Activated naive CD8-positive, alpha-beta T cell (primary cell): ENCODE measurements around the gene VAV2.

Experiments used
- H3K27ac Mint-ChIP-seq: one replicate; pipeline ENCODE4 v1.8.0; 2021; ENCODE audit warnings: mixed read lengths
- H3K27me3 Mint-ChIP-seq: one replicate; pipeline ENCODE4 v1.8.0; 2021; ENCODE audit warnings: mixed read lengths
- H3K36me3 Mint-ChIP-seq: one replicate; pipeline ENCODE4 v1.8.0; 2021; ENCODE audit warnings: mixed read lengths
- H3K4me1 Mint-ChIP-seq: one replicate; pipeline ENCODE4 v1.8.0; 2021; ENCODE audit warnings: low read depth, mixed read lengths
- H3K4me3 Mint-ChIP-seq: one replicate; pipeline ENCODE4 v1.8.0; 2021; ENCODE audit warnings: mild to moderate bottlenecking, mixed read lengths
- H3K9me3 Mint-ChIP-seq: one replicate; pipeline ENCODE4 v1.8.0; 2021; ENCODE audit warnings: low read depth, mixed read lengths

The VAV2 gene

GRCh38 chr9:133779081-133779480 is 213.0 kb downstream of the VAV2 start:
- no peaks in the 10 kb centered on the region for H3K27me3 Mint-ChIP-seq
- H3K4me1 Mint-ChIP-seq, result no peaks in the 10 kb centered on the region
- no peak overlapping the region for H3K27ac Mint-ChIP-seq
- H3K9me3 Mint-ChIP-seq, result no peaks in the 10 kb centered on the region
- peaks cover 2% of the 10 kb centered on the region for H3K36me3 Mint-ChIP-seq
- H3K4me3 Mint-ChIP-seq, result no peak overlapping the region

GRCh38 chr9:133778336-133779013 is 213.6 kb downstream of the VAV2 start:
- Mint-ChIP-seq H3K4me1 (no peaks in the 10 kb centered on the region), H3K36me3 (peaks cover 2% of the 10 kb centered on the region), H3K4me3 (no peak overlapping the region), H3K27ac (no peak overlapping the region), H3K9me3 (no peaks in the 10 kb centered on the region), H3K27me3 (no peaks in the 10 kb centered on the region)

GRCh38 chr9:133777871-133778270 is 214.3 kb downstream of the VAV2 start:
- H3K9me3 Mint-ChIP-seq, result no peaks in the 10 kb centered on the region
- H3K4me1 Mint-ChIP-seq, result no peaks in the 10 kb centered on the region
- H3K36me3 Mint-ChIP-seq, result peaks cover 2% of the 10 kb centered on the region
- no peak overlapping the region for H3K27ac Mint-ChIP-seq
- H3K4me3 Mint-ChIP-seq, result no peak overlapping the region
- no peaks in the 10 kb centered on the region for H3K27me3 Mint-ChIP-seq

GRCh38 chr9:133777068-133777791 is 214.9 kb downstream of the VAV2 start:
- no peak overlapping the region for H3K27ac Mint-ChIP-seq
- no peak overlapping the region for H3K4me3 Mint-ChIP-seq
- peaks cover 2% of the 10 kb centered on the region for H3K36me3 Mint-ChIP-seq
- H3K27me3 Mint-ChIP-seq, result no peaks in the 10 kb centered on the region
- H3K4me1 Mint-ChIP-seq, result no peaks in the 10 kb centered on the region
- H3K9me3 Mint-ChIP-seq, result no peaks in the 10 kb centered on the region

- Mint-ChIP-seq H3K27me3 (no peaks in the 10 kb centered on the region), H3K27ac (no peak overlapping the region), H3K4me3 (no peak overlapping the region), H3K36me3 (peaks cover 2% of the 10 kb centered on the region), H3K9me3 (no peaks in the 10 kb centered on the region), H3K4me1 (no peaks in the 10 kb centered on the region)
These were observed 215.9 kb downstream of the VAV2 start for GRCh38 chr9:133775951-133776905.

GRCh38 chr9:133775291-133775690 is 216.8 kb downstream of the VAV2 start:
- Mint-ChIP-seq H3K4me3 (no peak overlapping the region), H3K4me1 (no peaks in the 10 kb centered on the region), H3K36me3 (peaks cover 2% of the 10 kb centered on the region), H3K27me3 (no peaks in the 10 kb centered on the region), H3K9me3 (no peaks in the 10 kb centered on the region), H3K27ac (no peak overlapping the region)

GRCh38 chr9:133774799-133775198 is 217.3 kb downstream of the VAV2 start:
- Mint-ChIP-seq H3K4me1 (no peaks in the 10 kb centered on the region), H3K36me3 (peaks cover 2% of the 10 kb centered on the region), H3K27me3 (no peaks in the 10 kb centered on the region), H3K9me3 (no peaks in the 10 kb centered on the region), H3K4me3 (no peak overlapping the region), H3K27ac (no peak overlapping the region)

GRCh38 chr9:133773889-133774655 is 218.1 kb downstream of the VAV2 start:
- no peaks in the 10 kb centered on the region for H3K27me3 Mint-ChIP-seq
- H3K27ac Mint-ChIP-seq, result no peak overlapping the region
- peaks cover 2% of the 10 kb centered on the region for H3K36me3 Mint-ChIP-seq
- H3K4me3 Mint-ChIP-seq, result no peak overlapping the region
- no peaks in the 10 kb centered on the region for H3K9me3 Mint-ChIP-seq
- no peaks in the 10 kb centered on the region for H3K4me1 Mint-ChIP-seq

- H3K27me3 Mint-ChIP-seq, result no peaks in the 10 kb centered on the region
- H3K36me3 Mint-ChIP-seq, result peaks cover 4% of the 10 kb centered on the region
- H3K4me3 Mint-ChIP-seq, result no peak overlapping the region
- H3K4me1 Mint-ChIP-seq, result no peaks in the 10 kb centered on the region
- no peaks in the 10 kb centered on the region for H3K9me3 Mint-ChIP-seq
- H3K27ac Mint-ChIP-seq, result no peak overlapping the region
These were observed 219.5 kb downstream of the VAV2 start for GRCh38 chr9:133772581-133772980.

- Mint-ChIP-seq H3K36me3 (peaks cover 7% of the 10 kb centered on the region), H3K27me3 (no peaks in the 10 kb centered on the region), H3K4me1 (no peaks in the 10 kb centered on the region), H3K9me3 (no peaks in the 10 kb centered on the region), H3K27ac (no peak overlapping the region), H3K4me3 (no peak overlapping the region)
These were observed 220.3 kb downstream of the VAV2 start for GRCh38 chr9:133771486-133772482.

GRCh38 chr9:133770076-133770777 is 221.9 kb downstream of the VAV2 start:
- no peak overlapping the region for H3K4me3 Mint-ChIP-seq
- H3K36me3 Mint-ChIP-seq, result peaks cover 14% of the 10 kb centered on the region
- no peaks in the 10 kb centered on the region for H3K9me3 Mint-ChIP-seq
- H3K27me3 Mint-ChIP-seq, result no peaks in the 10 kb centered on the region
- no peaks in the 10 kb centered on the region for H3K4me1 Mint-ChIP-seq
- no peak overlapping the region for H3K27ac Mint-ChIP-seq

- peaks cover 2% of the 10 kb centered on the region for H3K9me3 Mint-ChIP-seq
- no peak overlapping the region for H3K4me3 Mint-ChIP-seq
- no peaks in the 10 kb centered on the region for H3K4me1 Mint-ChIP-seq
- H3K27me3 Mint-ChIP-seq, result no peaks in the 10 kb centered on the region
- H3K27ac Mint-ChIP-seq, result no peak overlapping the region
- H3K36me3 Mint-ChIP-seq, result peaks cover 17% of the 10 kb centered on the region
These were observed 222.5 kb downstream of the VAV2 start for GRCh38 chr9:133769511-133770075.
